ENCODE data around the gene CCDC9B. TPM values are rescaled to one million over a fixed set of nuclear protein-coding genes. Genes with fewer than 3 reads are reported as not detected.

CCDC9B gene
- total RNA-seq, 1 donor from 2014 or later: 58.0 TPM

DNA sequence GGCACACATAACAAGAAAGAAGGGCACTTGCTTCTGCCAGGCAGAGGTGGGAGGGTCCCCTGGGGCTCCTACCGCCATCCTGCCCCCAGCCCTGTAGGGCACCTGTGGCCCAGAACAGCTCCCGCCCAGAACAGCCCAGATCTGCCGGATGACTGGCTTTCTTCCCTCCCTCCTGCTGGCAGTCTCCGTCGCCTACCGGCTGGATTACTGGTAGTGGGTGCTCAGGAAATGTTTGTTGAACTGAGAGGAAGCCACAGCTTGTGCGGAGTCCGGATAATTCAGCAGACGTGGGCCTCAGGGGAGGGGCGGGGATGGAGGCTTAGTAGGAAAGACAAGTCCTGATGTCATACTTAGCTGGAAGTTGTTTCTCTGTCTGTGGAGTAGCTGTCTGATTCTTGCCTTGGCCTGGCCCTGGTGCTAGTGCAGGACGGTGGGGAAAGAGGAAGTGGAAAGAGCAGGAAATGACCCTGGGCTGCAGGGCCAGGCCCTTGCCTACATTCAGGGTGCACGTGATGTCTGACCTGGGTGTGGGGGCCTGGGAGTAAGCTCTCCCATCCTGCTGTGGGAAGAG lies 6.7 kb downstream of the CCDC9B start:
- Mint-ChIP-seq H3K27me3 (ENCODE audit: low read depth) (no peaks in the 10 kb centered on the region), H3K27ac (ENCODE audit: unreplicated experiment) (peak overlapping the region; percentile 87), H3K9me3 (ENCODE audit: low read depth) (no peaks in the 10 kb centered on the region), H3K4me3 (ENCODE audit: unreplicated experiment) (no peak overlapping the region), H3K4me1 (ENCODE audit: low read depth) (peaks cover 95% of the 10 kb centered on the region), H3K36me3 (ENCODE audit: low read depth) (peaks cover 5% of the 10 kb centered on the region)
- TF ChIP-seq, protein P1, sequence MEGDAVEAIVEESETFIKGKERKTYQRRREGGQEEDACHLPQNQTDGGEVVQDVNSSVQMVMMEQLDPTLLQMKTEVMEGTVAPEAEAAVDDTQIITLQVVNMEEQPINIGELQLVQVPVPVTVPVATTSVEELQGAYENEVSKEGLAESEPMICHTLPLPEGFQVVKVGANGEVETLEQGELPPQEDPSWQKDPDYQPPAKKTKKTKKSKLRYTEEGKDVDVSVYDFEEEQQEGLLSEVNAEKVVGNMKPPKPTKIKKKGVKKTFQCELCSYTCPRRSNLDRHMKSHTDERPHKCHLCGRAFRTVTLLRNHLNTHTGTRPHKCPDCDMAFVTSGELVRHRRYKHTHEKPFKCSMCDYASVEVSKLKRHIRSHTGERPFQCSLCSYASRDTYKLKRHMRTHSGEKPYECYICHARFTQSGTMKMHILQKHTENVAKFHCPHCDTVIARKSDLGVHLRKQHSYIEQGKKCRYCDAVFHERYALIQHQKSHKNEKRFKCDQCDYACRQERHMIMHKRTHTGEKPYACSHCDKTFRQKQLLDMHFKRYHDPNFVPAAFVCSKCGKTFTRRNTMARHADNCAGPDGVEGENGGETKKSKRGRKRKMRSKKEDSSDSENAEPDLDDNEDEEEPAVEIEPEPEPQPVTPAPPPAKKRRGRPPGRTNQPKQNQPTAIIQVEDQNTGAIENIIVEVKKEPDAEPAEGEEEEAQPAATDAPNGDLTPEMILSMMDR (IDR thresholded peaks at IDR 0.05): no peak
- DNase-seq (ENCODE audit: low spot score): peak; percentile 90

GRCh38 chr15:40332113-40332781 lies 8.5 kb downstream of the CCDC9B start:
- H3K27ac Mint-ChIP-seq (ENCODE audit: unreplicated experiment): peak overlapping the region; percentile 87
- no peak for DNase-seq (ENCODE audit: low spot score)
- peaks cover 4% of the 10 kb centered on the region for H3K36me3 Mint-ChIP-seq (ENCODE audit: low read depth)
- no peak overlapping the region for H3K4me3 Mint-ChIP-seq (ENCODE audit: unreplicated experiment)
- no peaks in the 10 kb centered on the region for H3K9me3 Mint-ChIP-seq (ENCODE audit: low read depth)
- TF ChIP-seq, protein P1 (IDR thresholded peaks at IDR 0.05): no peak
- H3K4me1 Mint-ChIP-seq (ENCODE audit: low read depth): peaks cover 95% of the 10 kb centered on the region
- H3K27me3 Mint-ChIP-seq (ENCODE audit: low read depth): no peaks in the 10 kb centered on the region

GRCh38 chr15:40331637-40332036 lies 9.1 kb downstream of the CCDC9B start:
- peak overlapping the region; percentile 49 for H3K27ac Mint-ChIP-seq (ENCODE audit: unreplicated experiment)
- TF ChIP-seq, protein P1 (IDR thresholded peaks at IDR 0.05): no peak
- peaks cover 3% of the 10 kb centered on the region for H3K36me3 Mint-ChIP-seq (ENCODE audit: low read depth)
- DNase-seq (ENCODE audit: low spot score): no peak
- no peak overlapping the region for H3K4me3 Mint-ChIP-seq (ENCODE audit: unreplicated experiment)
- no peaks in the 10 kb centered on the region for H3K27me3 Mint-ChIP-seq (ENCODE audit: low read depth)
- no peaks in the 10 kb centered on the region for H3K9me3 Mint-ChIP-seq (ENCODE audit: low read depth)
- peaks cover 95% of the 10 kb centered on the region for H3K4me1 Mint-ChIP-seq (ENCODE audit: low read depth)

DNA sequence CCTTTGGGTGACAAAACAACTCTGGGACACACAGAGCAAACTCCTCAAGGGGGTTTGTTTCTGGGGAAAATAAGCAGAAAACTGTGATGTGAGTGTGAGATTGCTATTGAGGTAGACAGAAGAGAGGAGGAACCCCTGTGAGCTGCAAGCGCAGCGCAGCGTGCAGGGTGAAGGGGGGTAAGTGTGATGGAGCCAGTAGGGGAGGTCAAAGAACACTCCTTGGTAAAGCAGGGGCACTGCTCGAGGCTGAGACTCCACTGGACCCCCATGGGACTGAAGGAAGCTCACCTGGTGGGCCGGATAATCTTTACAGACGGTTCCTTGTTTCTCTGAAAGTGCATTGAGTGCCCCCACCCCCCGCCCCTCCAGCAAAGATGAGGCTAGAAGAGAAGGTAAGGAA lies 9.7 kb downstream of the CCDC9B start:
- Mint-ChIP-seq H3K36me3 (ENCODE audit: low read depth) (peaks cover 5% of the 10 kb centered on the region), H3K27ac (ENCODE audit: unreplicated experiment) (peak overlapping the region; percentile 91), H3K27me3 (ENCODE audit: low read depth) (no peaks in the 10 kb centered on the region), H3K4me1 (ENCODE audit: low read depth) (peaks cover 95% of the 10 kb centered on the region), H3K4me3 (ENCODE audit: unreplicated experiment) (no peak overlapping the region), H3K9me3 (ENCODE audit: low read depth) (no peaks in the 10 kb centered on the region)
- no peak for DNase-seq (ENCODE audit: low spot score)
- TF ChIP-seq, protein P1 (IDR thresholded peaks at IDR 0.05): no peak

GRCh38 chr15:40330368-40330836 lies 10.3 kb downstream of the CCDC9B start:
- no peak for DNase-seq (ENCODE audit: low spot score)

More at GRCh38 chr15:40330368-40330836, 10.3 kb downstream of the CCDC9B start:
- Mint-ChIP-seq H3K4me1 (ENCODE audit: low read depth) (peaks cover 95% of the 10 kb centered on the region), H3K27me3 (ENCODE audit: low read depth) (no peaks in the 10 kb centered on the region), H3K9me3 (ENCODE audit: low read depth) (no peaks in the 10 kb centered on the region), H3K36me3 (ENCODE audit: low read depth) (peaks cover 7% of the 10 kb centered on the region), H3K4me3 (ENCODE audit: unreplicated experiment) (no peak overlapping the region), H3K27ac (ENCODE audit: unreplicated experiment) (peak overlapping the region; percentile 91)
- TF ChIP-seq, protein P1 (IDR thresholded peaks at IDR 0.05): no peak
